Activated CD4-positive, alpha-beta T cell treated with anti-CD3 and anti-CD28 coated beads, Interleukin-2, Interleukin-4, amounts not matched to agents 100 ng/mL and 50 ng/mL, durations not matched to agents 16 hours and 8 hours (primary cell): ENCODE measurements around the gene ANKS1A.

Source experiments
- DNase-seq: peaks from one replicate; pipeline ENCODE4 v3.0.0-alpha.2; 2020; ENCODE audit warnings: low spot score

ANKS1A gene

DNA sequence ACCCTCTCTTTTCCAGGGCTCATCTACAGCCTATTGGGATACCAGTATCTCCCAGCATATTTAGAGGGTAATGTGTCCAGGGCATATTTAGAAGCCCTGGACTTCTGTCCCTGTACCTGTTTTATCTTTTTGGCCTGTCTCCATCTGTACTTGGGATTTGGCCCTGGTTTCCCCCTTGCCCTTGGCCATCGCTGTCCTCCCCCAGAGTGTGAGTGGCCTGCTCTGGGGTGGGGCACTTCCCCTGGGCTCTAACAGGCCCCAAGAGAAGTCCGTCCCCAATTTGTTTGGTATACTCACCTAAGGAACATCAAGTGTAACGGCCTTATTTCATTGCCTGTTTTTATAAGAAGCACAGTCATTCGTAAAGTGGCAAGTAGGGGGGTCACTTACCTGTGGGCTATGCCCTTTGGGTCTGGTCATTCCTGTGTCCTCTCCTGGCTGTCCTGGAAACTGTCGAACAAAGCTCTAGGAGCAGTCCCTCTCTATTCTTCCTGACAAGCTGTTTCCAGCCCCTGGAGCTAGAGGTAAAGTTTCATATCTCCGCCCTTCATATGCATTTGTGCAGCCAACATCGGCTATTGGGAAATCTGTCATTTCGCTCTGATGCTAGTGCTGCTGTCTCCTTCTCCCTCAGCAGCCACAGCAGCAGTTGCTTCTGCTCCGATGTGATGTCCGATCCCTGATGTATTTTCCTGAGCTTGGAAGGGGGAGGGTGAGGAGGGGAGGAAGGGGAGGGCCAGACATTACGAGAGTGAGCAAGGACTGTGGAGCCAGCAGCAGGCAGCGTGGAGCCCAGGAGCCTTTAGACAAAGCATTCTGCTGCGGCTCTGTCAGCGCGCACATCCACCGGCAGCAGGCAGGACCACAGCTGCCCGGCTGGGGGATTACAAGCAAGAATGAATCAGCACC lies 168.6 kb downstream of the ANKS1A start:
- no peak for DNase-seq

DNA sequence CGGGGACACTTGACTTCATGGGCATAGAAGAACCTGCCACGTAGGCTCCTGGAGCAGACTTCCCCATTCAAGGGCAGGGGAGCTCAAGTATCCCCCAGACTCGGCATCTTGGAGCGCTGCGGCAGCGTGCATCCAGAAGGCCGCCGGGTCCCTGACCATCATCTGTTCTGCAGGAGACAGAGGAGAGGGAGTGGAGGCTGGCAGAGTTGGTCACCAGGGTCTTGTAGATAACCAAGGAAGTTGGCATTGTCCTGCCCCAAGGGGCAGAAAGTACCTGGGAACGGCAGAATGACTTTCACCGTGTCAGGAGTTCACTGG lies 169.3 kb downstream of the ANKS1A start:
- DNase-seq = no peak

DNA sequence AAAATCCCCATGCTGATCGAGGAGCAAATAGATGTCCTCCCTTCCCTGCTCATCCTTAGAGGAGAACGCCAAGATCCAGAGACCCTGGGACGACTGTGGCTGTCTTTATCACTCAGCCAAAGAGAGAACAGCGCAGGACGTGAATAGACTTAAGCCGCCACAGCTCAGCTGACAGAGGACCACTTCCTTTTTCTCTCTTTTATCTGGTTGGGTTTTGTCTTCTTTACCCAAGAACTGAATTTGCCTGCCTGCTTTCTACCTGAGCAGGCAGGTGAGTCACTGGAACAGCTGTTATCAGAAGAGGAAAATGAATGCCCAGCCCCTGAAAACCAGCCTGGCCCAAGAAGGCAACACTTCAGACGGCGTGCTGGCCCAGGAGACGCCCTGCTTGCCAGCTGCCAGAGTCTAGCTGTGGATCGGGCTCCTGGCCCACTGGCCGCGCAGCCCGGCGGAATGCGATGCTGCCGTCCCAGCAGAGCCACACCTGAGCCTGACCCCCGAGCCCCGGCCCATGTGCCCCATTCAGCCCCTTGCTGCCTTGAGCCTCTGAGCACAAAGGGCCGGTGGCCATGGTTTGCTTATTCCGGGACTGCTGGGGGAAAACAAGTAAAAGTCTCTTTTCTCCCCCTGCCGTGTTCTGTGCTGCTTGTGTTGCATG lies 169.9 kb downstream of the ANKS1A start:
- DNase-seq = no peak

DNA sequence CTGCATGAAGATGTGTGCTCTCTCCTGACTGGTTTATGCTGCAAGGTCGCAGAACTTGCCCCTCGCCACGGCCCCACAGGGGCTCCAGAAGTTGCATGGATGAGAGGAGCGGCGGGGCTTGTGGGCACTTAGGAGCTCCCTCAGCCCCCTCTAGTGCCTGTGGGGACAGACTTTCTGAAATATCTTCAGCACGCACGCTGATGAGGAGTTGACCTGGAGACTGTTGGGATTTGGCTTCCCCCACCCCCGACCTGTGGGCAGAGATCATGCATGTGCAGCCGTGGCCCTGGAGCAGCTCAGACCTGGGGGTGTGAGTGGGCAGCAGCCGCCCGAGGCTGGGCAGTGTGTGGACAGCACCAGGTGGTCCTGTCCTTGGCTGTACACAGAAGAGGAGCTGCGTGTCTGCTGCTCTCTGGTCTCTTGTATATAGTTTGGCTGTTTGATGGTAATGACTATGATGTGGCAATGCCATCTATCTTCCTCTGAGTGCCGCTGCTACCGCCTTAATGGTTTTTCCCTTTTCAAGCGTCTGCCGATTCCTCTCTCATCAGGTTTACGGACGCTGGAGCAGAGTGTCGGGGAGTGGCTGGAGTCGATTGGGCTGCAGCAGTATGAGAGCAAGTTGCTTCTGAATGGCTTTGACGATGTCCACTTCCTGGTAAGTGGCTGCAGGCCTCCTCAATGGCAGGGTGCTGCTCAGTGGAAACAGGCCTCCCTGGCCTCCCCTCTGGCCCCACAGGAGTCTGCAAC lies 170.7 kb downstream of the ANKS1A start:
- no peak for DNase-seq

DNA sequence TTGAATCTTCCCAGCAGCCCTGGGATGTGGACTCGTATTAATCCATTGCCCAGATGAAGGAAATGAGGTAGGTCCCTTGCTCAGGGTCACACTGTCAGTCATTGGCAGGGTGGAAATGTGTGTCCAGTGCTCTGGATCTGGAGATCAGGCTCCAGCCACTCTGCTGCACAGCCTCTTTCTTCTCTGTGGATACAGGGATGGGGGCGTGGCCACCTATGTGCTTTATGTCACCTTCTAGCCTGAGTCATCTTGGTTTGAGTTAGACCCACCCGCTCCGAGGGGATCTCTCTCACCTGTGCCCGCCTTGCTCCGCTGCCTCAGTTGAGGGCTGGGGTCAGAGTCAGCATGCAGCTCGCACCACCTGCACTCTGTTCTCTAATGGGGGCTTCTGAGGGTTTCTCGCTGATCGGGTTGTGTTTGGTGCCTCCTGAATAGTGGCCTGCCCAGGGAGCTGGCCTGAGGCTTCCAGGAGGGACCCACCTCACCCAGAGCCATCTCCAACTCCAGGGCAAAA lies 172.1 kb downstream of the ANKS1A start:
- DNase-seq = no peak

DNA sequence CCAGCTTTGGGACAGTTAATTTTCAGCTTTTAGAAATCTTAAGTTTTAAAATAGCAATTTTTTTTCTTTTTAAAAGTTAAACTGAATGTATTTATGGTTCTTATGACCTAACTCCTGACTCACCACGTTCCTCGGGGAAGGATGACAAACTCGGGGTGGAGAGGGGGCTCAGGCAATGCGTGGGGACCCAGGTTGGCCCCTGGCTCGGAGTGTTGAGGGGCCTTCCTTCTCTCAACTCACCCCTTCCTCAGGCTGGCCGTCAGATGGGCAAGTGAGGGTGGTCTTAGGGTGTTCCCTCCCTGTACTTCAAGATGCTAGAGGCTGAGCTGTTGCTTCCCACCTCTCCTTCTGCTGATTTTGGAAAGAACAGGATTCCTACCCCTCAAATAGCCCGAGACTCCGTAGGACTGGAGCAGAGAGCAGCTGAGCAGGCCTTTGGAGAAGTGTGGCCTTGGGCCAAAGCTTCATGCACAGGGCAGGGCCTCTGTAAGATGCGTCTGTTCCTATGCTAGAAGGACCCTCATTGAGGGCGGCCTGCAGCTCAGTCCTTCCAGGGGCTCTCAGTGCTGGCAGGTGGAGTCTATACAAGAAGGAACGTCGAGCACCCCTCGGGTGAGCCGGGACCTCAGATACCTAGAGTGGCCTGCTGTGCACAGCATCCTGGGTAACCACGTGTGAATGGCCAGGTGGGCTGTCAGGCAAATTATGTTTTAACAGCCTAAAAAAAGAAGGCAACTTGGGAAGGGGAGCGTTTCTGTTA lies 172.8 kb downstream of the ANKS1A start:
- no peak for DNase-seq

DNA sequence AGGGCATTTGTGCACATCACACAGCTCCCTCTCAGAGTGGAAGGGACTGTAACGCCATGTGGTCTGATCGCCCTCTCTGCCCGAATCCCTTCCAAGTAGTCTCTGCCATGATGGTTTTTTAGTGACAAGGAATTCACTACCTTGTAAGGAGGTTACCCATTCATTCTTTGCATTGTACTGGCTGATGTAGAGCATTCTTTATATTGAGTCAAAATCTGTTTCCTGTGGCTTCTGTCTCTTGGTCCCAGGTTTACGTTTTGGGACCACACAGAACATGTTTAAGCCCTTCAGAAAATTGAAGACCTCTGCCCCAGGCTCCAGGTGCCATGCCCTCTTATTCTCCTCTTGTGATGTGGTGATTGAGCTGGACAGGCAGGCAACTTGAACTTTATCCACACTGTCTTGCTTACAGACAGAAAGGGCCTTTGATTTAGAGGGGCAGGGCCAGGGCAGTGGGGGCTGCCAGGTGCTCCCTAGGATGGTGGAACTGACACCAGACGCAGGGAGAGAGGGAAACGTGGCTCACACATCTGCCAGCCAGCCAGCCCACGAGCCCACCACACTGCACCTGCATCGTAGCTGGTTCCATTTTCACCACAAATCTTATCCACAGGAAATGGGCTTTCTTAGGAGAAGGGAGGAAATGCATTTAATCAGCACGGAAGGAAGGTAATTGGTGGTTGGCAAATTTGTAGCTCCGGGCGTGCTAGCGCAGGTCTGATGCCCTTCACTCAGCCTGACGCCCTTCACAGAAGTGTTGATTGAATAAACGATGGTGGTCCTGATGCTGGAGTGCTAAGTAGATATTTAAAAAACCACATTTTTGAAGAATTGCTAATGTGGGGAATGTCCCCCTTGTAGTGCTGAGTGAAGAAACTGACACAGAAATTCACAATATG lies 173.9 kb downstream of the ANKS1A start:
- peak; percentile 16 for DNase-seq

DNA sequence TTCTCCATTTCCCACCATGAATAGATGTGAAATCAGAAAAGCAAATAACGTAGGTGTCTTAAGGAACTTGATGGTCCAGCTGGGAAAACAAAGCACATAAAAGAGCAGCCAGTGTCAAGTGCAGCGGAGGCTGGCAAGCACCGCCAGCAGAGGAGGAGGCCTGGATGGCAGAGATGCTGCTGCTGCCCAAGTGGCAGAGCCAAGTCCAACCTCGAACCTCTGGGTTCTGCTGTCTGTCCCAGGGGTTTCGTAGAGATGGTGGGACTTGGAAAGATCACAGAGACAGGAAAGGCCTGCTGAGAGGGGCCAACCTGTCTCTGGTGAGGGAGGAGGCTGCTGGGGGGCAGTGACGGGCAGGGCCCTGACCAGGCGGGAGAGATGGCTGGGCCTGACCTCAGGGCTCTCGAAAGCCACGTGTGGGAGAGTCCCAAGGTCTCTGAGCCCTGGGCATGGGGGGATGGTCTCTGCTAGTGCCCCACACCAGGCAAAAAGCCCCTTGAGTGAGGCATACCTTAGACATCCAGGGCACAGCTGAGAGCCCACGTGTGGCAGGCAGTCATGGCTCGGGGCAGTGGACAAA lies 174.7 kb downstream of the ANKS1A start:
- no peak for DNase-seq

DNA sequence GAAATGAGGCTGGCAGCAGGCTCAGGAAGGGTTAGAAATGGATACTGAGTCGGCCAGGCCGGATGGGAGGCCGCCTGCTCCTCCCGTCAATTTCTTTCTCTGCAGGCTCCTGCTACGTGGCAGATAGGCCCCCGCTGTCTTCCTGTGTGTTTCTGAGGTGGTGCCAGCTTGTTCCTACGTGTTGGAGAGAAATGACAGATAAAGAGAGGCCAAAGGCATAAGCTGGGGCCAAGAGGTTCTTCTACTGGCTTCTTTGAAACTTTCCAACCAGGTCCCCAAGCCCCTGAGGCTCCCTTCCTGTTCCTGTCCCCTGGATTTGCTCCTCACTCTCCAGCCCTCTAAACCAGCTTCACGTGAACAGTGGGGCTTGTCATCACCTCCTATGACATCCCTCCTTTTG lies 175.2 kb downstream of the ANKS1A start:
- DNase-seq = no peak

DNA sequence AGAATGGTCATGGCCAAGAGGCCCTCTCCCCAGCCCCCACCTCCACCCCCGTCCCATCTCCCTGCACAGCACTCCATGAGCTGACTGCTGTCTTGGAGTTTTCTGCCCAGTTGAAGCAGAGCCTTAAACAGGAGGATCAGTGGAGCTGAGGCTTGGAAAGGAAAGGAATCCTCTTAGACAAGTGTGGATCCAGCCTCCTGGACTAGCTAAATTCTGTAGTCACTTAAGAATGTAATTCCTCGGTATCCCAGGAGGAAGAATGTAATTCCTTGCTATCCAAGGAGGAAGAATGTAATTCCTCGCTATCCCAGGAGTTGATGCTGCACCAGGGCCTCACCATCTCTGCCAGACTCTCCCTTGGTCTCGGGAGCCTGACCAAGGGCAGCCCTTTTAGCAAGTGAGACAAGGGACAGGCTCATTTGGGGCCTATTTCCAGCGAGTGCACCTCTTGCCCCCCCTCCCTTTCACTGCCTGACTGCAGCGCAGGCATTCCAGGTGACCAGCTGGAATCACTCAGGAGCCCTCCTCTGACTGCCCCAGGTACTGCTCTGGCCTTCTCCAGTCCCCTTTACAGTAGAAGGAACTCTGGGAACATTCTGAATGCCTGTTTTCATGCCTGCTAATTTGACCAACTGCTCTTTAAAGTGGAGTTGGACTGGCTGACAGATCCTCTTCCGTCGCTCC lies 175.8 kb downstream of the ANKS1A start:
- no peak for DNase-seq

DNA sequence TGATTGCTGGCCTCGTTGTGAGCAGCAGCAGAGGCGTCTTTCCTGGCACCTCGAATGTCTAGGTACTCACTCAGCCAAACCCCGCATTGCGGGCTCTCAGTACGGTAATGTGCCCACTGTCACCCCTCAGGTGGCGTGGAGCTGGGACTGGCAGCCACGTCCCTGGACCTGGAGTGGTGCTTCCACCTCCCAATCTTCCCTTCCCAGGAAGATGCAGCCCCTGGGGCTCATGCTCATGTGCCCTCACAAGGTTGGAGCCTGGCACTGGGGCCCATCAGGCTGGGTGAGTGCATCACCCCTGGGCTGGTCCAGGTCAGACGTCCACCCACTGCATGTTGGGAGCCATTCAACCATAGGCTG lies 176.4 kb downstream of the ANKS1A start:
- DNase-seq = no peak

DNA sequence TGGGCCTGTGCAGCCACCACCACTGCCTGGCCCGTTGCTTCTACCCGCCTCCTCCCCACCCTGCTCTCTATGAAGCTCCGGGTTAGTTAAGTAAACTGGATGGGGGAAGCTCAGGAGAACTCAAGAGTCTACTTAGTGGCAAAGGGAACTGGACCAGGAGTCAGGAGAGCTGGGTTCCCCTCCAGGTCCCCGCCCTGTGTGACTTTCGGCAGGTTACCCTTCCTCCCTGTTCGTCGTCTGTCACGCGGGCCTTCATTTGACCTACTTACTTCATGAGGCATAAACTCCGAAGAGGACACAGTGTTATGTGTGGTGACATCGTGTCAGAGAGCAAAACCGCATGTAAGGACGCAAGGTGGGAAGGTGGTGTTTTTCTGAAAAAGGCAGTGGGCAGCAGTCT lies 176.8 kb downstream of the ANKS1A start:
- DNase-seq = no peak

DNA sequence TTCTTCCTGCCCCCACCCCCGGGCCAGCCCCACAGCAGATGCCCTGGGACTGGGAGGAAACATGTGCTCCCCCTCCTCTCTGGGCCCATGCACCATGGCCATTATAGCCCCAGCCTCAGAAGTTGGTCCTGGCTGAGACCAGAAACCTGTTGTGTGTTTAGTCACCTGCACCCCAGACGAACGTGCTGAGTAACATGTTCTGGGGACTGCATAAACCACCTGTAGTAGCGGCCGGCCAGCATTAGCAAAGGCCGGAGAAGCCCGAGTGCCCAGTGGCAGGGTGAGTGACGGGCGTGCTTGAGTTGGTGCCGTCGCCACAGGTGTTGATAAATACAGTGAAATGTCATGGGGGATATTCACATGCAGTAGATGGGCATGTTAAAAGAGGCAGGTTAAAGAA lies 178.2 kb downstream of the ANKS1A start:
- DNase-seq = no peak

DNA sequence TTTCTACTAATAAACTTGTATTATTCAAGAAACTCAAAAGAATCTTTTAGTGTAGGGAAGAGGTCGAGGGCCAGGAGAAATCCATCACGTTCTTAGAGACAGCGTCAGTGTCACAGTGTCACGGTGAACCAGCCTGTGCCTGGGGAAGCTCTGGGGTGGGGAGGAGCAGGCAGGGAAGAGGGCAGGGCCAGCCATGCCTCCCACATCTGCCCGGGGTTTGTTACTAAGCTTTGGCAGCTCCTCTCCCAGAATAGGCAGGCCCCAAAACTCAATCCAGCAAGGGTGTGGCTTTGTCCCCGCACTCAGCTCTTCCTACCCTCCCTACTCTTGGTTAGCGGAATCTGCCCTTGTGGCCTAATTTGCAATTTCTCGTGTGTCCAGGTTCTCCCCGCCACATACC lies 179.2 kb downstream of the ANKS1A start:
- DNase-seq = no peak

DNA sequence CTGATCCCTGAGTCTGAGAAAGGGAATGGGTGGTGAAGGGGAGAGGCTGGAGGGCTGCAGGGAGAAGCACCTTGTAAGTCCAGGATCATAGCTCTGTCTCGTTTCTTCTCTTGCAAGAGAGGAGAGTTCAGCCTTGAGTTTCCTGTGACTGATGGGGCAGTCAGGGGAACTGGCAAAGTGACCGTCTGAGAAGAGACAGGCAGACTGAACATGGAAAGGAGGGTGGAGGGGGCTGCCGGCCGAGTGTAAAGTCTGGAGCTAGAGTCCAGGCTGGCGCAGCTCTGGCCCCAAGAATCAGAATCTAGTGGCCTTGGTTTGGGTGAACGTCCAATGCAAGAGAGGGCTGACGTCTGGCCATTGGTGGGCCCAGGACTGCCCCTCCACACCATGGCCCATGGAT lies 179.6 kb downstream of the ANKS1A start:
- DNase-seq = no peak

DNA sequence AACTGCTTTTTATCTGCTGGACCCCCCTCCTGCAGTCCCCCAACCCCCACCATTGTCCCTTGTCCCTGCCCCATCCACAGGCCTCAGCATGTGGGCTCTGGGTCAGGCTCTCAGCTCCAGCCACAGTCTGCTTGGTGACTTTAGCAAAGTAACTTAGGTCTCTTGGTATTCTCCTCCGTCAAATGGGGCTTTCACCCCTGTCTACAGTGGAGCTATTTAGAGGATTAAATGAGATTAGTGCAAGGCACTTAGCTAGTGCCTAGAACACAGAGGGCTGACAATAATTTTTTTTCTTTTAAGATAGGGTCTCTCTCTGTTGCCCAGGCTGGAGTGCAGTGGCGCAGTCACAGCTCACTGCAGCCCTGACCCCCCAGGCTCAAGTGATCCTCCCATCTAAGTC lies 180.2 kb downstream of the ANKS1A start:
- no peak for DNase-seq

DNA sequence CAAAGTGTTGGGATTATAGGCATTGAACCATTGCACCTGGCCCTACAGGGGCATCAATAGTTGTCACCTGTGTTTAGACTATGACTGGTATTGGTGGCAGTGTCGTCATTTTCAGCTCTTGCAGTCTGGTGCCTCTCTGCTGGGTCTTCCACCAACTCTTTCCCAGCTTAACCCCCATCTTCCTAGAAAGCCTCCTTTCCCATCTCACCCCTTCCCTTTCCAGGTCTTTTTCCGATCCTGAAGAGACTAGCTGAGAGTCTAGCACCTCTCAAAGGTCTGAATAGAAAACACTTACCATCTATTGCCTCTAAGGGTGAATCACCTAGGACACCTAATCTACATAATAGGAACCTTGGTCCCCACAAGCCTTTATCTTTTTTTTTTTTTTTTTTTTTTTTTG lies 181.1 kb downstream of the ANKS1A start:
- no peak for DNase-seq

DNA sequence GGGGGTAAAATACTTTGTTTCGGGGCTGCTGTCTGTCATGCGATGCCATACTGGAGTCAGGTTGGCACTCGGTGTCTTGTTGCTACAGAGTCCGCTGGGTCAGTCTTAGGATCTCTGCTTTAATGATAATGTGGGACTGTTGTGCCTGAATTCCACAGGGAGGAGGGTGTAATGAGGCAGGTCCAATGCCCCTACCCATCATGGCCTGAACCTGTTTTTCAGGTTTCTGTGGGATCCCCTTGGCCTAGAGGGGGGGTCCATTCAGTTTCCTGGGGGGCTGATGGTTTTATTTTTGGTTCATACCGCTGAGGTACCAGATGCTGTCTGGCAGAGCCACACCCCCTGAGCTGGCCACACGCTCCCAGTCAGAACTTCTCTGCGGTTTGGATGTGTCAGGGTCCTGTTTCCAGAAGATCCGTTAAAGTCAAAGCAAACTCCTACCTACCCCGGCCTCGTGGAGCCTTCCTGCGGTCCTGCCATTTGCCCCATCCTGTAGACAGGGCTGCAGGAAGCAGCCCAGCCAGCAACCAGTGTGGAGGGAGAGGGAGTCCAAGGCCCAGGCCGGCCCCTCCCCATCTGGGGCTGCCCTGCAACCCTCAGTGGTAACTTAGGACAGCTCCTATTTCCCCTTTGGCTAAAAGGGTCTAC lies 182.4 kb downstream of the ANKS1A start:
- DNase-seq = no peak

DNA sequence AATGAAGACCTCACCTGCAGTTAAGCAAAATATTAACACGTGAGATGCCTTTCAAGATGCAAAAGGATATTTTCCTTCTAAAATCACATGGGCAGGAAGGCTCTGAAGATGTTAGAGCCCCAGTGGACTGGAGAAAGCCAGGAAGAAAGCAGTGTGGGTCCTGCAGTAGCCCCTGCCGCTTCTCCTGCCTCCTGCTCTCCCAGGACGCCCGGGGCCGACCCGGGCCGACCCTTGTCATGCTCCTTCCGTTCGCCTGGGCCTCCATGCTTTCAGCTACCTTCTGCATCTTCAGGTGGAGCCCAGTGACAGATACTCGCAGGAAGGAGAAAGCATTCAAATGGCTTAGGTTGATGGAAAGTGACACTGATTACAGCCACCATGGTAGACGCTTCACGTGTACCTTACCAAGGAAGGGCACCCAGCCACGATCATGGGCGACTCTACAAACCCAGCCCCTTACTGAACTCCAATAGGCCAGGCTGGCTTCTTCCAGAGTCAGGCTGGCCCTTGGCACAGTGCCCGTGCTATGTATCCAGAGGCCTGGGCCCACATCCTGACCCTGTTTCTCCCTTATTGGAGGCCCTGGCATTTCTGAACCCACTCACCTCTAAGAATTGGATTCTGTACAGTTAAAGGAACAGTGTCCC lies 183.1 kb downstream of the ANKS1A start:
- DNase-seq = no peak
